BE2C (cell line): ENCODE measurements around the gene CACNA1B.

ENCODE experiments used
- DNase-seq: peaks from one replicate; pipeline ENCODE4 v3.0.0-alpha.2; 2020
- H3K27me3 ChIP-seq: fragments of 250-450 bp; sonication (Bioruptor Pico); 2 replicates; pipeline ENCODE4 v1.5.1; 2020; ENCODE audit warnings: mild to moderate bottlenecking
- H3K36me3 ChIP-seq: fragments of 250-450 bp; sonication (Bioruptor Pico); 2 replicates; pipeline ENCODE4 v1.5.1; 2020; ENCODE audit warnings: mild to moderate bottlenecking
- H3K4me1 ChIP-seq: fragments of 250-450 bp; sonication (Bioruptor Pico); 2 replicates; pipeline ENCODE4 v1.5.1; 2020
- H3K4me3 ChIP-seq: 2 replicates; pipeline ENCODE4 v1.5.1; 2011; ENCODE audit warnings: low read depth, low read length
- H3K9me3 ChIP-seq: fragments of 250-450 bp; sonication (Bioruptor Pico); 2 replicates; pipeline ENCODE4 v1.5.1; 2020
- CTCF ChIP-seq: IDR thresholded peaks from 2 replicates; pipeline ENCODE4 v1.5.1; 2012; ENCODE audit warnings: mild to moderate bottlenecking, low read depth, low read length

The CACNA1B gene

DNA sequence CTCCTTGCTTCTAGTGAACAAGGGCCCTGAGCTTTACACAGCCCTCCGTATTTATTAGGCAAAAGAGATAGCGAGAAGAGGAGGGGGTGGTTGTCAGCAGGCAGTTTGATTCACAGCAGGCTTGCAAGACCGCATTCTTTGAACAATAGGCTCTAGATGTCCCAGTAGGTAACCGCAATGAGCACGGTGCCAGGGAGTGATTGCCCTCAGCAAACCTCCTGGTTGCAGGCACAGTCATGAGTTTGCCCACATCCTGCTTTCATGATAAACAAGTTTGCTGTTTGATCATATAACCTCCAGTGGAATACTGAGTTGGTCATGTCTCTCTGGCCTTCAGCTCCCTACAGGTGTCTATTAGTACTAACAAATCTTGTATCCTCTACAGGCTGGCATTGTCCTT lies 66.1 kb downstream of the CACNA1B start:
- Histone ChIP-seq H3K4me3 (no peak overlapping the region), H3K9me3 (peaks cover 9% of the 10 kb centered on the region), H3K27me3 (no peaks in the 10 kb centered on the region), H3K36me3 (no peaks in the 10 kb centered on the region), H3K4me1 (no peaks in the 10 kb centered on the region)
- no peak for TF ChIP-seq CTCF
- DNase-seq, result no peak

DNA sequence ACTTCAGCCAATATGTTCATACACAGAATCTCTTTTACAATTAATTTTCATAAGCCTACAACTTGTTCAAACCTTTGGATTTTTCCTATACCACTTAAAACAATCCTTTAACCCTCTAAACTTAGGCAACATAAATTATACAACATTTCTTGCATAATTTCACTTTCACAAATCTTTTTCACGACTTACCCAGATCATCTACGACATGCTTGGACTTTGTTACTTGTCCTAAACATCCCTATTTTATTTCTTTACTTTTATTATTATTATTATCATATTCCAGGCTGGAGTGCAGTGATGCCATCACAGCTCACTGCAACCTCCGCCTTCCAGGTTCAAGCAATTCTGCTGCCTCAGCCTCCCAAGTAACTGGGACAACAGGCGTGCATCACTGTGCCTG lies 68.0 kb downstream of the CACNA1B start:
- Histone ChIP-seq H3K9me3 (peaks cover 9% of the 10 kb centered on the region), H3K4me3 (no peak overlapping the region), H3K4me1 (no peaks in the 10 kb centered on the region), H3K27me3 (no peaks in the 10 kb centered on the region), H3K36me3 (no peaks in the 10 kb centered on the region)
- no peak for TF ChIP-seq CTCF
- no peak for DNase-seq

GRCh38 chr9:137946993-137947392 lies 69.4 kb downstream of the CACNA1B start:
- Histone ChIP-seq H3K27me3 (no peaks in the 10 kb centered on the region), H3K4me1 (no peaks in the 10 kb centered on the region), H3K9me3 (peaks cover 9% of the 10 kb centered on the region), H3K36me3 (no peaks in the 10 kb centered on the region), H3K4me3 (no peak overlapping the region)
- DNase-seq, result no peak
- no peak for TF ChIP-seq CTCF

DNA sequence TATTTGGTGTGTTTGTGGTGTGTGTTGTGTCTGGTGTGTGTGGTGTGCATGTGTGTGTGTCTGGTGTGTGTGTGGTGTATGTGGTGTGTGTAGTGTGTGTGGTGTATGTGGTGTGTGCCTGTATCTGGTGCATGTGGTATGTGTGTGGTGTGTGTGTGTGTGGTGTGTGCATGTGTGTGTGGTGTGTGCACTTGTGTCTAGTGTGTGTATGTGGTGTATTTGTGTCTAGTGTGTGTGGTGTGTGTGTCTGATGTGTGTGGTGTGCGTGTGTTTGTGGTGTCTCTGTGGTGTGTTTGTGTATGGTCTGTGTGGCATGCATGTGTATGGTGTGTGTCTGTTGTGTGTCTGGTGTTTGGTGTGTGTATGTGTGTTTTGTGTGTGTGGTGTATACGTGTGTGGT lies 71.1 kb downstream of the CACNA1B start:
- TF ChIP-seq CTCF, result no peak
- H3K36me3 ChIP-seq, result no peaks in the 10 kb centered on the region
- peaks cover 9% of the 10 kb centered on the region for H3K9me3 ChIP-seq
- H3K27me3 ChIP-seq, result no peaks in the 10 kb centered on the region
- DNase-seq, result no peak
- H3K4me1 ChIP-seq, result no peaks in the 10 kb centered on the region
- no peak overlapping the region for H3K4me3 ChIP-seq

DNA sequence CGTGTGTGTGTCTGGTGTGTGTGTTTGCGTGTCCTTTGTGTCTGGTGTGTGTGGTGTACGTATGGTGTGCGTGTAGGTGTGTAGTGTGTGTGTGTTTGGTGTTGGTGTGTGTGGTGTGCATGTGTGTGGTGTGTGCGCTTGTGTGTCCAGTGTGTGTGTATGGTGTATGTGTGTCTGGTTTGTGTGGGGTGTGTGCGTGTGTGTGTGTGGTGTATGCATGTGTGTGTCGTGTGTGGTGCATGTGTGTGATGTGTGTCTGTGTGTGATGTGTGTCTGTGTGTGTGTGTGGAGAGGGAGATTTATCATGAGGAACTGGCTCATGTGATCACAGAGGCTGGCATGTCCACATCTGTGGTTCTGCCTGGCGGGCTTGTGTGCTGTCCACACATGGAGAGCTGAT lies 71.7 kb downstream of the CACNA1B start:
- H3K4me3 ChIP-seq, result no peak overlapping the region
- no peak for TF ChIP-seq CTCF
- H3K36me3 ChIP-seq, result no peaks in the 10 kb centered on the region
- no peak for DNase-seq
- H3K9me3 ChIP-seq, result peaks cover 9% of the 10 kb centered on the region
- H3K27me3 ChIP-seq, result no peaks in the 10 kb centered on the region
- H3K4me1 ChIP-seq, result no peaks in the 10 kb centered on the region

GRCh38 chr9:137951107-137951506 lies 73.5 kb downstream of the CACNA1B start:
- Histone ChIP-seq H3K9me3 (no peaks in the 10 kb centered on the region; the same call in 1 of the 2 replicates), H3K27me3 (no peaks in the 10 kb centered on the region), H3K4me1 (no peaks in the 10 kb centered on the region), H3K4me3 (no peak overlapping the region), H3K36me3 (no peaks in the 10 kb centered on the region)
- no peak for DNase-seq
- no peak for TF ChIP-seq CTCF
